Measurements from ENCODE around the gene RPL18.

- TF ChIP-seq TAF1 (IDR thresholded peaks at IDR 0.05; ENCODE audit: borderline replicate concordance, insufficient read depth, low read length) (no peak), POLR2AphosphoS5 (IDR thresholded peaks at IDR 0.05; ENCODE audit: low read depth, low read length) (no peak; the same call in 1 of the 2 replicates), FOXP2 (optimal IDR thresholded peaks at IDR 0.05; ENCODE audit: borderline replicate concordance, extremely low read depth, extremely low read length, insufficient read depth) (no peak), REST (IDR thresholded peaks at IDR 0.05; ENCODE audit: insufficient read depth in 1 of 2, low read depth in 2 of 2, low read length in 2 of 2) (no peak), SIN3A (IDR thresholded peaks at IDR 0.05; ENCODE audit: borderline replicate concordance, insufficient read depth, low read length) (no peak)
Measured at GRCh38 chr19:48629599-48630295, 10.8 kb upstream of the RPL18 start.
